Osteoblast (primary cell): ENCODE data around the gene GALT. TPM values are rescaled to one million over a fixed set of nuclear protein-coding genes. Genes with fewer than 3 reads are reported as not detected.

Source experiments
- DNase-seq: peaks from one replicate; pipeline ENCODE4 v3.0.0; 2011; ENCODE audit warnings: low spot score, mixed read lengths; ENCODE audit not compliant: insufficient read length; ENCODE audit errors: missing footprints
- H2AFZ ChIP-seq: 2 replicates; pipeline ENCODE4 v1.6.0; 2011; ENCODE audit warnings: mild to moderate bottlenecking, low read length
- H3K27ac ChIP-seq: 2 replicates; pipeline ENCODE4 v1.5.1; 2011; ENCODE audit warnings: mild to moderate bottlenecking, low read depth, low read length, moderate library complexity
- H3K27me3 ChIP-seq: 2 replicates; pipeline ENCODE4 v1.6.0; 2012; ENCODE audit warnings: mild to moderate bottlenecking, control low read depth, inconsistent platforms, low read length, moderate library complexity; ENCODE audit not compliant: insufficient read depth
- H3K36me3 ChIP-seq: 2 replicates; pipeline ENCODE4 v1.5.1; 2011; ENCODE audit warnings: mild to moderate bottlenecking, low read length, control low read depth, moderate library complexity; ENCODE audit not compliant: insufficient read depth
- H3K4me1 ChIP-seq: 2 replicates; pipeline ENCODE4 v1.5.1; 2011; ENCODE audit warnings: mild to moderate bottlenecking, low read length, control low read depth, moderate library complexity; ENCODE audit not compliant: insufficient read depth
- H3K4me2 ChIP-seq: 2 replicates; pipeline ENCODE4 v1.6.0; 2011; ENCODE audit warnings: mild to moderate bottlenecking, low read length; ENCODE audit not compliant: insufficient read depth
- H3K4me3 ChIP-seq: fragments of 200-600 bp; sonication (generic); 3 replicates; pipeline ENCODE4 v1.5.1; 2012; ENCODE audit warnings: mild to moderate bottlenecking, low read length, inconsistent platforms; ENCODE audit not compliant: insufficient read depth
- H3K79me2 ChIP-seq: 2 replicates; pipeline ENCODE4 v1.6.0; 2012; ENCODE audit warnings: mild to moderate bottlenecking, low read length, control low read depth, inconsistent platforms; ENCODE audit not compliant: insufficient read depth
- H3K9me3 ChIP-seq: 2 replicates; pipeline ENCODE4 v1.5.1; 2011; ENCODE audit warnings: low read depth, low read length, control low read depth
- H4K20me1 ChIP-seq: 2 replicates; pipeline ENCODE4 v1.6.0; 2012; ENCODE audit warnings: mild to moderate bottlenecking, low read length, control low read depth; ENCODE audit not compliant: insufficient read depth
- total RNA-seq: library from RNA; depleted of rRNA; stranded (reverse); fragments of >200 nt; gene quantifications from 2 replicates; pipeline ENCODE4 v1.2.3, GENCODE V29; 2012
- TF ChIP-seq, protein P1 (sequence below): IDR thresholded peaks from 2 replicates; pipeline ENCODE4 v1.5.1; 2011; ENCODE audit warnings: mild to moderate bottlenecking, low read depth, low read length, moderate library complexity; ENCODE audit errors: extremely low read depth

The GALT gene
- total RNA-seq, 1 donor = 32.6 TPM

DNA sequence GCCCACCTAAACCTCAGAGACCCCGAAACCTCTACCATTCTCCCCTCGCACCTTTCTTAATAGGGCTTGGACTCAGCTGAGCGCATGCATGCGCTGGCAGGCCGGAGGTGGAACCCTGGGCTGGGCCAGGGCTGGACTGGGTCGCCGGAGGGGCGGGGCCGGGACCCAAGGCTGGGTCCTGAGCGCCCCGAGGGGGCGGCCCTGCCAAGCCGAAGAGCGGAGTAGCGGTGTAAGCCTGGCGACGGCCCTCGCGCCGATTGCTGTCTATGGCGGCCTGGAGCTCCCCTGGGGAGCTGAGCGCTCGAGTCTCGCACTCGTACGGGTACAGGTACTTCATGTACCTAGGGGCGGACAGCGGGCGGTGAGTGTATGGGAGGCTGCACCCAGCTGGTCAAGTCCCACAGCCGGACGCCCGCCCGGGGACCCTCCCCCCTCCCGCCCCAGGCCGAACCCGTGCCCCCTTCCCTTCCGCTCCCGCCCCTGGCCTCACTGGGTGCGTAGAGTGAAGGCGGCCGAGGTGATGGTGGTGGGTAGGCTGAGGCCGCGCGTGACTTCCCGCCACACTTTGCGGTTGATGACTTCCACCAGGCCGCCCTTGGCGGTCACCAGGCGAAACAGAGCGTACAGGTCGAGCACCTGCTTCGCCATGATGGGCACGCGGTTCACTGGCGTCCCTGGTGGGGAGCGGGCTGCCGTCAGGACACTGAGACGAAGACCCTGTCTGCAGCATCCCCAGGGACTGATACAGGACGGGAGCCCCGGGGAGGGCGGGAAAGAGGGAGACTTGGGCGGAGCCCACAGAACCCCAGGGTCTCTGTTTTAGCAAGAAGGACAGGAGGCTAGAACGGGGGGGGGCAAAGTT, 22.9 kb upstream of the GALT start:
- Histone ChIP-seq H3K4me2 (no peak overlapping the region), H3K27me3 (peaks cover 64% of the 10 kb centered on the region)

DNA sequence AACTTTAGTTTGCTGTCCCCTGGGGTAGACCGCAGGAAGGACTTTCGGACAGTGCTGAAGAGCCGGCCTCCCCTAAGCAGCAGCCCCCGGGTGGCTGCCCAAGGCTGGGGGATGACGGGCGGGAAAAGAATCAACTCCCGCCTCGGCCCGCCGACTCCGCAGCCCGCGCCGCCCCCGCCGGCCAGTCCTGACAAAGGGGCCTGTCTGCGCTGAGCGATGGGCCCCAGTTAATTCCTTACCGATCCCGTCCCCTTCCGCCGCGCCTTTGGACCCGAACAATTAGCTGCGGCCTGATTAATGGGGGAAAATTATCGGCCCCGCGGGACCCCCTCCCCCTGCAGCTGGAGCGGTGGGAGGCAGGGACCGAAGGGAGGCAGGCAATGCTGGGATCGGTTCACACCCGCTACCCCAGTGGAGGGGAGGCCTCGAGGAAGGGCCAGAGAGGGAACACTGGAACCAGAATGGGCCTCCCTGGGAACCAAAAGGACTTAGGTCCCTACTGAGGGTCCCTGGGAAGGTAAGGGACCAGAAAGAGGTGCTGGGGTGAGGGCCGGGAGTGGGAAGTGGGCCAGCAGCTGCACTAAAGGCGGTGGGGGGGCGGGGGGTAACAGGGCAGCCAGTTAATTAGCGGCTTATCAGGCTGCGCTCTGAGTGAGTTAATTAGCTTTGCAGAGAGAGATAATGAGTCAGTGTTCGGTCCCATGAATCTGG, 21.8 kb upstream of the GALT start:
- Histone ChIP-seq H3K36me3 (no peaks in the 10 kb centered on the region), H3K79me2 (peaks cover 6% of the 10 kb centered on the region), H3K4me3 (no peak overlapping the region), H3K4me2 (no peak overlapping the region), H3K4me1 (peaks cover 10% of the 10 kb centered on the region), H3K27me3 (peaks cover 73% of the 10 kb centered on the region), H3K9me3 (no peaks in the 10 kb centered on the region), H4K20me1 (no peaks in the 10 kb centered on the region), H3K27ac (no peak overlapping the region), H2AFZ (no peak overlapping the region)
- no peak for DNase-seq
- TF ChIP-seq, protein P1, sequence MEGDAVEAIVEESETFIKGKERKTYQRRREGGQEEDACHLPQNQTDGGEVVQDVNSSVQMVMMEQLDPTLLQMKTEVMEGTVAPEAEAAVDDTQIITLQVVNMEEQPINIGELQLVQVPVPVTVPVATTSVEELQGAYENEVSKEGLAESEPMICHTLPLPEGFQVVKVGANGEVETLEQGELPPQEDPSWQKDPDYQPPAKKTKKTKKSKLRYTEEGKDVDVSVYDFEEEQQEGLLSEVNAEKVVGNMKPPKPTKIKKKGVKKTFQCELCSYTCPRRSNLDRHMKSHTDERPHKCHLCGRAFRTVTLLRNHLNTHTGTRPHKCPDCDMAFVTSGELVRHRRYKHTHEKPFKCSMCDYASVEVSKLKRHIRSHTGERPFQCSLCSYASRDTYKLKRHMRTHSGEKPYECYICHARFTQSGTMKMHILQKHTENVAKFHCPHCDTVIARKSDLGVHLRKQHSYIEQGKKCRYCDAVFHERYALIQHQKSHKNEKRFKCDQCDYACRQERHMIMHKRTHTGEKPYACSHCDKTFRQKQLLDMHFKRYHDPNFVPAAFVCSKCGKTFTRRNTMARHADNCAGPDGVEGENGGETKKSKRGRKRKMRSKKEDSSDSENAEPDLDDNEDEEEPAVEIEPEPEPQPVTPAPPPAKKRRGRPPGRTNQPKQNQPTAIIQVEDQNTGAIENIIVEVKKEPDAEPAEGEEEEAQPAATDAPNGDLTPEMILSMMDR = no peak

More for the DNA sequence above, 22.9 kb upstream of the GALT start:
- TF ChIP-seq, protein P1 = no peak
- H3K4me1 ChIP-seq = peaks cover 14% of the 10 kb centered on the region
- no peak overlapping the region for H2AFZ ChIP-seq
- H3K79me2 ChIP-seq = peaks cover 16% of the 10 kb centered on the region
- H4K20me1 ChIP-seq = peaks cover 5% of the 10 kb centered on the region
- no peak overlapping the region for H3K27ac ChIP-seq
- H3K9me3 ChIP-seq = no peaks in the 10 kb centered on the region
- DNase-seq = no peak
- peaks cover 3% of the 10 kb centered on the region for H3K36me3 ChIP-seq
- H3K4me3 ChIP-seq = no peak overlapping the region

GRCh38 chr9:34625186-34625486, 21.3 kb upstream of the GALT start:
- H3K4me3 ChIP-seq = no peak overlapping the region
- no peak overlapping the region for H3K4me2 ChIP-seq
- H3K27ac ChIP-seq = no peak overlapping the region
- no peak overlapping the region for H2AFZ ChIP-seq
- DNase-seq = no peak
- TF ChIP-seq, protein P1 = no peak
- peaks cover 78% of the 10 kb centered on the region for H3K27me3 ChIP-seq
- H3K79me2 ChIP-seq = peaks cover 1% of the 10 kb centered on the region
- peaks cover 8% of the 10 kb centered on the region for H3K4me1 ChIP-seq
- H4K20me1 ChIP-seq = no peaks in the 10 kb centered on the region
- H3K9me3 ChIP-seq = no peaks in the 10 kb centered on the region
- no peaks in the 10 kb centered on the region for H3K36me3 ChIP-seq
